Prostate gland (tissue), 2 donors: ENCODE measurements around the gene KIAA0513.

Experiments used
- CTCF ChIP-seq, 4 experiments: fragments of 200-600 bp in 2 of 4; fragments of 450-650 bp in 2 of 4; sonication (generic) in 2 of 4; IDR thresholded peaks; 1 replicate in 3 of 4; 2 replicates in 1 of 4; pipeline ENCODE4 v1.5.1; 2016 to 2019; ENCODE audit warnings: antibody characterized with exemption in 4 of 4, mild to moderate bottlenecking in 2 of 4, moderate library complexity in 2 of 4
- POLR2A ChIP-seq: fragments of 450-650 bp; IDR thresholded peaks from one replicate; pipeline ENCODE4 v1.6.1; 2016; ENCODE audit warnings: antibody characterized with exemption, mild to moderate bottlenecking

GRCh38 chr16:85123891-85124635, 96.5 kb downstream of the KIAA0513 start:
- TF ChIP-seq CTCF (IDR thresholded peaks at IDR 0.05) (no peak), POLR2A (no peak)
